Suprapubic skin (tissue), 4 donors: ENCODE results near the gene TMEM135. TPM values are rescaled to one million over a fixed set of nuclear protein-coding genes. Genes with fewer than 3 reads are reported as not detected.
"Not testable (repeated sequence)": the region's sequence is repeated elsewhere in the genome, so short reads cannot be mapped to it uniquely, and the experiment has no call there.

Source experiments
- DNase-seq, 2 donors: peaks; one replicate each; pipeline ENCODE4 v3.0.0-alpha.2; 2019; ENCODE audit warnings: low spot score in 2 of 2
- H3K27ac ChIP-seq: fragments of 200-600 bp; sonication (generic); one replicate; pipeline ENCODE4 v1.5.1; 2019
- H3K27me3 ChIP-seq: fragments of 200-600 bp; sonication (generic); one replicate; pipeline ENCODE4 v1.5.1; 2019
- H3K36me3 ChIP-seq: fragments of 200-600 bp; sonication (generic); one replicate; pipeline ENCODE4 v1.5.1; 2019
- H3K4me1 ChIP-seq: fragments of 200-600 bp; sonication (generic); one replicate; pipeline ENCODE4 v1.5.1; 2019
- H3K4me3 ChIP-seq: fragments of 200-600 bp; sonication (generic); one replicate; pipeline ENCODE4 v1.5.1; 2019; ENCODE audit warnings: mild to moderate bottlenecking
- H3K9me3 ChIP-seq: fragments of 200-600 bp; sonication (generic); one replicate; pipeline ENCODE4 v1.5.1; 2019
- EP300 ChIP-seq: sonication (generic); formaldehyde crosslinking; IDR thresholded peaks from one replicate; pipeline ENCODE4 v1.6.1; 2017; ENCODE audit warnings: antibody characterized with exemption
- POLR2A ChIP-seq, 2 donors: fragments of 450-650 bp; IDR thresholded peaks; one replicate each; pipeline ENCODE4 v1.6.1; 2017; ENCODE audit warnings: antibody characterized with exemption in 2 of 2, mild to moderate bottlenecking in 2 of 2, moderate library complexity in 2 of 2
- POLR2AphosphoS5 ChIP-seq, 3 donors: sonication (generic); formaldehyde crosslinking; IDR thresholded peaks; one replicate each; pipeline ENCODE4 v1.6.1; 2017; ENCODE audit warnings: antibody characterized with exemption in 3 of 3
- WGBS: methylation state at CpG from one replicate; pipeline ENCODE4 v1.1.5; 2018; 5-methylcytosine and 5-hydroxymethylcytosine counted together
- total RNA-seq, 4 donors: library from RNA; depleted of rRNA; stranded (reverse); fragments of >200 nt; gene quantifications; one replicate each; pipeline ENCODE4 v1.1.0, GENCODE V29; 2016
- TF ChIP-seq, protein P1 (sequence below), 2 donors: fragments of 200-600 bp in 1 of 2; fragments of 450-650 bp in 1 of 2; sonication (generic) in 1 of 2; IDR thresholded peaks; one replicate each; pipeline ENCODE4 v1.5.1; 2016 to 2019; ENCODE audit warnings: antibody characterized with exemption in 2 of 2, mild to moderate bottlenecking in 1 of 2, moderate library complexity in 1 of 2

TMEM135 gene
- total RNA-seq, 4 donors from 2014 or later, result 5.8 to 22.3 (median 11.0) TPM

DNA sequence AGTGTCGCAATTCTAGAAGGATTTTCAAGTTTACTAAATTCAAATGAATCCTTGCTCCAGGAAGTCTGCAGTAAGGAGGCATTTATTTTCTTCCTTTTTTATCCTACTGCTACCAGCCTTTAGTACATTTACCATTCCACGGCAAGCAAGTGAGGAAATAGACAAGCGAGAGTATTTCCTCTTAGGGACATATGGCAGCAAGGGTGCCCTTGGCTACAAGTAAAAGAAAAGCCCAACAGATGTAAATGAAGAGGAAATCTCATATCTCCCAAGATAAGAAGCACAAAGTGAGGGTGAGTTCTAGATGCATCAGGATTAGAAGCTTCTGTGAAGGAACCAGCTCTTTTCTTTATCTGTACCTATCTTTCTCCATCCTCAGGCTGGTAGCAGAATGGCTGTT lies 44.7 kb upstream of the TMEM135 start:
- no peak overlapping the region for H3K27ac ChIP-seq

DNA sequence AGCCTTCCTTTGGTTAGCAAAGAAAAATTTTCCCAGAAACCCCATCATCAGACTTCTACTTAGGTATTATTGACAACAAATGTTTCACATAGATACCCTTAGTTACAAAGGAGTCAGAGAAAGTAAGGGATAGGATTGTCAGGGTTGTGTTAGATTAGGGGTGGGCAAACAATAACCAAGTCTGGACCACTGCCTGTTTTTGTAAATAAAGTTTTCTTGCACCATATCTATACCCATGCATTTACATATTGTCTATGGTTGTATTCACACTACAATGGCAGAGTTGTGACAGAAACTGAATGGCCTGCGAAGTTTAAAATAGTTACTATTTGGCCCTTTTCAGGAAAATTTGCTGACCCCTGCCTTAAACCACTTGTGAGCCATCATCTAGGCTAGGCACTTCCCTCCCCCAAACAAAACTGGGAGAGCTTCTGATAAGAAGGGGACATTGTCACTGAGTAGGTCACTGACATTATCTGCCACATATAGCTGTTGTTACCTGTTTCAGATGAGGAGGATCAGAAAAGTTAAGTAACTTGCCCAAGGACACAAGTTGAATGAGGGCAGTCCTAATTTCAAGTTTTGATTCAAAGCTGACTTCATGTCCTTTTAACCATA lies 40.7 kb upstream of the TMEM135 start:
- DNase-seq, result no peak
- no peak overlapping the region for H3K27ac ChIP-seq
- no peaks in the 10 kb centered on the region for H3K9me3 ChIP-seq
- no peaks in the 10 kb centered on the region for H3K36me3 ChIP-seq
- peaks cover 5% of the 10 kb centered on the region for H3K4me1 ChIP-seq
- no peaks in the 10 kb centered on the region for H3K27me3 ChIP-seq
- H3K4me3 ChIP-seq, result no peak overlapping the region
- TF ChIP-seq POLR2AphosphoS5 (IDR thresholded peaks at IDR 0.05) (no peak), POLR2A (IDR thresholded peaks at IDR 0.05) (no peak), EP300 (no peak)
- TF ChIP-seq, protein P1, sequence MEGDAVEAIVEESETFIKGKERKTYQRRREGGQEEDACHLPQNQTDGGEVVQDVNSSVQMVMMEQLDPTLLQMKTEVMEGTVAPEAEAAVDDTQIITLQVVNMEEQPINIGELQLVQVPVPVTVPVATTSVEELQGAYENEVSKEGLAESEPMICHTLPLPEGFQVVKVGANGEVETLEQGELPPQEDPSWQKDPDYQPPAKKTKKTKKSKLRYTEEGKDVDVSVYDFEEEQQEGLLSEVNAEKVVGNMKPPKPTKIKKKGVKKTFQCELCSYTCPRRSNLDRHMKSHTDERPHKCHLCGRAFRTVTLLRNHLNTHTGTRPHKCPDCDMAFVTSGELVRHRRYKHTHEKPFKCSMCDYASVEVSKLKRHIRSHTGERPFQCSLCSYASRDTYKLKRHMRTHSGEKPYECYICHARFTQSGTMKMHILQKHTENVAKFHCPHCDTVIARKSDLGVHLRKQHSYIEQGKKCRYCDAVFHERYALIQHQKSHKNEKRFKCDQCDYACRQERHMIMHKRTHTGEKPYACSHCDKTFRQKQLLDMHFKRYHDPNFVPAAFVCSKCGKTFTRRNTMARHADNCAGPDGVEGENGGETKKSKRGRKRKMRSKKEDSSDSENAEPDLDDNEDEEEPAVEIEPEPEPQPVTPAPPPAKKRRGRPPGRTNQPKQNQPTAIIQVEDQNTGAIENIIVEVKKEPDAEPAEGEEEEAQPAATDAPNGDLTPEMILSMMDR (IDR thresholded peaks at IDR 0.05), result no peak
- 93% methylated on average over 1 of the region's 1 CpG for WGBS

More for the DNA sequence above, 44.7 kb upstream of the TMEM135 start:
- 78% methylated on average over 3 of the region's 3 CpGs for WGBS
- TF ChIP-seq, protein P1 (IDR thresholded peaks at IDR 0.05), result no peak
- TF ChIP-seq EP300 (no peak), POLR2A (IDR thresholded peaks at IDR 0.05) (no peak), POLR2AphosphoS5 (IDR thresholded peaks at IDR 0.05) (no peak)
- no peak overlapping the region for H3K4me3 ChIP-seq
- H3K4me1 ChIP-seq, result peaks cover 2% of the 10 kb centered on the region
- no peak for DNase-seq
- no peaks in the 10 kb centered on the region for H3K27me3 ChIP-seq
- H3K9me3 ChIP-seq, result no peaks in the 10 kb centered on the region
- no peaks in the 10 kb centered on the region for H3K36me3 ChIP-seq

DNA sequence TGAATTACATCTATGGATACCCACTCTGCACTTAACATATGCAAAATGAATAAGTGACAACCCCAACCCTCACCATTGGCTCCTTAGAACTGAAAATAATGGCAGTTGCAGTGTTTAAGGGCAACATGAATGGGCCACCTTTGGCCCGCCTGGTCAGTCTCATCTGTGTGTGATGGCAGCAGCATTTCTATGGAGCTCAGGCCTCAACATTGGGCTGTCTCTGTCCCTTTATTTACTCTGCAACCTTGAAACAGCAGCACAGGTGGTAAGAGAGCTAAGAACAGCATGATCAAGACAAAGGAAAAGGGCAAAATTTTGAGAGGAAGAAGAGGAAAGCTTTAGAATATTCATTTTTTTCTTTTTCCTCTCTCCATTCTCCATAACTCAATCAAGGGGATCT lies 38.3 kb upstream of the TMEM135 start:
- no peaks in the 10 kb centered on the region for H3K36me3 ChIP-seq
- H3K27me3 ChIP-seq, result no peaks in the 10 kb centered on the region
- H3K4me1 ChIP-seq, result peaks cover 3% of the 10 kb centered on the region
- no peak overlapping the region for H3K4me3 ChIP-seq
- TF ChIP-seq POLR2AphosphoS5 (IDR thresholded peaks at IDR 0.05) (no peak), EP300 (no peak), POLR2A (IDR thresholded peaks at IDR 0.05) (no peak)
- TF ChIP-seq, protein P1 (IDR thresholded peaks at IDR 0.05), result no peak
- no peak for DNase-seq
- no peak overlapping the region for H3K27ac ChIP-seq
- no peaks in the 10 kb centered on the region for H3K9me3 ChIP-seq
- 90% methylated on average over 1 of the region's 1 CpG for WGBS

DNA sequence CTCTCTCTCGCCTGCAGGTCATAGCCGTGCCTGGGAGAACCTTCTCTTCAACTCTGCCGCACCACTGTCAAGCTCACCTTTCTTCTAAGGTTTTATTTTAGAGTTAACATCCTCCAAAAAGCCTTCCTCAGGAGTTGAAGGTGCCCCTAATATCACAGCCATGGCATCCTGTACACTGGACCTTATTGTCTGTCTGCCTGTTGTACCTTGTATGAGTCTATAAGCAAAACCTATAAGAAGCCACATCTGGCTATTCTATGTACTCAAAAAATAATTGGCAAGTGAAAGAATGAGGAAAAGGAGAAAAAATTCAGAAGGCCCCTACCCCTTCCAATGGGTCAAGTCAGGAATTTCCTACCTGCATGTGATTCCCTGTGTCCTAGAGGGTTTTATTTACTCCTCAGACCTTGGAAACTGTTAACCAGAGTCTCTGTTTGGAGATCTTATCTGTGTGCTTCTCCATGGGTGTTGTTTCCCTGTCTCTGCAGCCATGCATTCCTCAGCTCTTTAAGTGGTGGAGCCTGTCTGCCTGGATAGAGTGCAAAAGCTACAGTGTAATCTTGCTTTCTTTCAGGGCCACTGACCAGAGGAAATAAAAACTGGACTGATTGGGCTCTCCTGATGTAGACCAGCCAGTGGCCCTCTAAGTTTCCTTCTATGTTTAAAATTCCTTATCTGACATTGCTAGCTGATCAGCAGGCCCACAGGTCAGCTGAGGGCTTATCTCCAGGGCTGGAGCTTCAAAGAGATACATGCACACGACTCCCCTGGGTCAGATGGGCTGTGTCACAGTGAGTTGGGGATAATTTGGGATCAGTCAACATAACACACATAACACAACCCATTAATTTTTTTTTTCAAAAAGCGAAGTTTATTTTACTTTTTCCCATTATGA lies 37.6 kb upstream of the TMEM135 start:
- 68% methylated on average over 5 of the region's 5 CpGs for WGBS
- Histone ChIP-seq H3K4me3 (no peak overlapping the region), H3K27ac (no peak overlapping the region), H3K36me3 (no peaks in the 10 kb centered on the region), H3K4me1 (peaks cover 3% of the 10 kb centered on the region), H3K9me3 (no peaks in the 10 kb centered on the region), H3K27me3 (no peaks in the 10 kb centered on the region)
- TF ChIP-seq, protein P1 (IDR thresholded peaks at IDR 0.05), result no peak
- TF ChIP-seq POLR2AphosphoS5 (IDR thresholded peaks at IDR 0.05), result no peak
- TF ChIP-seq EP300, result no peak
- no peak for TF ChIP-seq POLR2A (IDR thresholded peaks at IDR 0.05)
- no peak for DNase-seq

DNA sequence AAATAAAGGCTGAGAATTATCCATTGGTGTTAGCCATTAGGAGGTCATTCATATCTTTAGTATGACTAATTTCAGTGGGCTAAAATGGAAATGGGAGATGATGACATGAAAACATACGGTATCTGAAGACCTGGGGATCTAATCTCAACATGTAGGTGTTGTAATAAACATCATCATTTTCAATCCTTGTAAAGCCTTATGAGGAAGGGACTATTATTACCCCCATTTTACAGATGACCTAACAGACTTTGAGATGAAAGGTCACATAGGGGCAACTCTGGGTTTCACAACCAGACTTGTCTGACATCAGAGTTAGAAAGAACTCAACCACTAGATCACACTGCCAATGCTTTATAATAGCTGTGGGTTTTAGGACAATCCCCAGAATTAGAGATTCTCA lies 34.8 kb upstream of the TMEM135 start:
- WGBS, result 89% methylated on average over 1 of the region's 1 CpG
- no peak for TF ChIP-seq EP300
- TF ChIP-seq POLR2AphosphoS5 (IDR thresholded peaks at IDR 0.05), result no peak
- no peak for TF ChIP-seq POLR2A (IDR thresholded peaks at IDR 0.05)
- TF ChIP-seq, protein P1 (IDR thresholded peaks at IDR 0.05), result no peak
- DNase-seq, result no peak
- Histone ChIP-seq H3K27ac (no peak overlapping the region), H3K36me3 (no peaks in the 10 kb centered on the region), H3K27me3 (no peaks in the 10 kb centered on the region), H3K4me1 (peaks cover 3% of the 10 kb centered on the region), H3K9me3 (no peaks in the 10 kb centered on the region), H3K4me3 (no peak overlapping the region)

DNA sequence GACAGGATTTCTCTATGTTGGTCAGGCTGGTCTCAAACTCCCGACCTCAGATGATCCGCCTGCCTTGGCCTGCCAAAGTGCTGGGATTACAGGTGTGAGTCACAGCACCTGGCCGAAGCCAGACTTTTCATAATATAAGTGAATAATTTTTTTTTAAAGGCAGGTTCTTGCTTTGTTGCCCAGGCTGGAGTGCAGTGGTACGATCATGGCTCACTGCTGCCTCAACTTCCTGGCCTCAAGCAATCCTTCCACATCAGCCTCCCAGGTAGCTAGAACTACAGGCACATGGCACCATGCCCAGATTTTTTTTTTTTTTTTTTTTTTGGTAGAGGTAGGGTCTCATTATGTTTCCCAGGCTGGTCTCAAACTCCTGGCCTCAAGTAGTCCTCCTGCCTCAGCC lies 33.5 kb upstream of the TMEM135 start:
- not testable (repeated sequence) for H3K27me3 ChIP-seq, H3K36me3 ChIP-seq, H3K27ac ChIP-seq, H3K9me3 ChIP-seq, H3K4me3 ChIP-seq, H3K4me1 ChIP-seq, DNase-seq
- WGBS, result 75% methylated on average over 4 of the region's 4 CpGs
